Lower lobe of right lung (tissue), 2 donors: ENCODE data around the gene PHF23. TPM values are rescaled to one million over a fixed set of nuclear protein-coding genes. Genes with fewer than 3 reads are reported as not detected.

ENCODE experiments used
- ATAC-seq, 2 donors: fragments of 200-7000 bp; cut with Tn5 transposase; one replicate each; pipeline ENCODE4 v1.9.1; 2020 to 2022; ENCODE audit warnings: mild to moderate bottlenecking in 2 of 2, moderate library complexity in 2 of 2
- DNase-seq: peaks from one replicate; pipeline ENCODE4 v3.0.0-alpha.2; 2020
- H3K27ac ChIP-seq: fragments of 200-600 bp; one replicate; pipeline ENCODE4 v1.8.0; 2022
- H3K27me3 ChIP-seq: fragments of 200-600 bp; one replicate; pipeline ENCODE4 v1.8.0; 2022; ENCODE audit warnings: low read depth
- H3K36me3 ChIP-seq: fragments of 200-600 bp; one replicate; pipeline ENCODE4 v1.8.0; 2022; ENCODE audit warnings: mild to moderate bottlenecking
- H3K4me1 ChIP-seq: fragments of 200-600 bp; one replicate; pipeline ENCODE4 v1.8.0; 2022
- H3K4me3 ChIP-seq: fragments of 200-600 bp; one replicate; pipeline ENCODE4 v1.8.0; 2022; ENCODE audit warnings: mild to moderate bottlenecking
- H3K9me3 ChIP-seq: fragments of 200-600 bp; one replicate; pipeline ENCODE4 v1.8.0; 2022
- CTCF ChIP-seq: fragments of 200-600 bp; IDR thresholded peaks from one replicate; pipeline ENCODE4 v1.8.0; 2022; ENCODE audit warnings: antibody characterized with exemption, mild to moderate bottlenecking
- intact Hi-C: fragments of 100-400 bp; cut with DNase I; formaldehyde crosslinking; loops from one replicate; pipeline ENCODE4 v1.11.0; 2022
- microRNA-seq: library from miRNA; unstranded; fragments of <30 nt; microRNA quantifications from one replicate; pipeline ENCODE4 v1.2.0, GENCODE V29; 2020; ENCODE audit warnings: borderline number of aligned reads
- total RNA-seq: library from RNA; stranded (reverse); fragmentation: NEBNext Ultra II Directional; extraction: Animal tissue kit (Norgen Biotek cat#: 25700); gene quantifications from one replicate; pipeline ENCODE4 v1.2.1, GENCODE V29; 2021
- donor health status: DM: no; HTN: yes; CAD: no; lungs with severe emphysema.

The PHF23 gene
- total RNA-seq, 1 donor from 2014 or later = 33.9 TPM

DNA sequence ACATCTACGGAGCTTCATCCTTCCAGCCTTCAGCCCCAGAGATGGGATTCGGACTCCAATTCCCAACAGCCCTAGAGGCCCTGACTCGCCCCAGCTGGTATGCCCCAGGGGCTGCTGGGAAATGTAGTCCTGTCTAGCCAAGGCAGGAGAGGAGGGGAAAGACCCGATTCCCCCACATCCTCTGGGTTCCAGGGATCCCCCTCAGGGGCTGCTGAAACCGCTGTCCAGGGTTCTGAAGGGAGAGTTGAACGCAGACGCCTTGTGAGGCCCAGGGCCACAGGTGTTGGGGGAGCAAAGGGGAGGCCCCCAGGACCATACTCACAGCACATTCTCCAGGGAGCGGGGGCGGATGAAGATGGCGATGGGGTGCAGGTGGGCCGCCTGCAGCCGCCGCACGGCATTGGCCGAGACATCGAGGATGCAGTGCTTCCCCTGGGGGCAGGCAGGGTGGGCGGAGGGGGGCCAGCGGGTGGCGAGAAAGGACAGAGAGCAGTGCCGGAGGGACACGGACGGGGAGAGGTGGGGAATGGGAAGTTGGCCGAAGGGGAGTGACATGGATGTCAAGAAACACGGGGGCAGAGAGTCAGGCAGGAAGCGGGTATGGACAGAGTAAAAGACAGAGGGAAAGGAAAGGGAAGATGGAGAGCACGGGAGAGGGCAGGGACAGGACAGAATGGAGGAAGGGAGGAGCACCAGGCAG, 47.5 kb downstream of the PHF23 start:
- no peaks in the 10 kb centered on the region for H3K27me3 ChIP-seq
- H3K4me3 ChIP-seq = no peak overlapping the region
- H3K9me3 ChIP-seq = no peaks in the 10 kb centered on the region
- no peak for TF ChIP-seq CTCF
- intact Hi-C loops = no loop called here
- H3K4me1 ChIP-seq = no peaks in the 10 kb centered on the region
- H3K36me3 ChIP-seq = peaks cover 44% of the 10 kb centered on the region
- H3K27ac ChIP-seq = no peak overlapping the region
- ATAC-seq (peak; percentile 62 to 71), DNase-seq (peak; percentile 57)

DNA sequence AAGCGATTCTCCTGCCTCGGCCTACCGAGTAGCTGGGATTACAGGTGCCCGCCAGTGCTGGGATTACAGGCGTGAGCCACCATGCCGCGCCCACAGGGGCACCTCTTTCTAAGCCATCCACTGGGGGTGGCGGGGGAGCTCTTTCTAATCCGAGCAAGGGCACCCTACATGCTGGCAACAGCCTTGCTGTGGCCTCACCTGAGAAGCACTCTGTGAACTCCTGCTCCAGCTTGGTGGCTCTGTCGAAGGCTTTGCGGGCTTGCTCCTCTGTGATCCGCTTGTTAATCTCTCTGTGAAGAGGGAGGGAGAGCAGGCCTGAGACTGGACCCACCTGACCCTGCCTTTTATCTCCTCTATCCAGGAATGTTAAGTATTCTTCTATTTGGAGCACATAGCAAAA, 48.2 kb downstream of the PHF23 start:
- ATAC-seq (no peak), DNase-seq (peak; percentile 31)
- no peak for TF ChIP-seq CTCF
- Histone ChIP-seq H3K4me1 (no peaks in the 10 kb centered on the region), H3K9me3 (no peaks in the 10 kb centered on the region), H3K27me3 (no peaks in the 10 kb centered on the region), H3K27ac (no peak overlapping the region), H3K4me3 (no peak overlapping the region), H3K36me3 (peaks cover 37% of the 10 kb centered on the region)
- intact Hi-C loops = no loop called here

DNA sequence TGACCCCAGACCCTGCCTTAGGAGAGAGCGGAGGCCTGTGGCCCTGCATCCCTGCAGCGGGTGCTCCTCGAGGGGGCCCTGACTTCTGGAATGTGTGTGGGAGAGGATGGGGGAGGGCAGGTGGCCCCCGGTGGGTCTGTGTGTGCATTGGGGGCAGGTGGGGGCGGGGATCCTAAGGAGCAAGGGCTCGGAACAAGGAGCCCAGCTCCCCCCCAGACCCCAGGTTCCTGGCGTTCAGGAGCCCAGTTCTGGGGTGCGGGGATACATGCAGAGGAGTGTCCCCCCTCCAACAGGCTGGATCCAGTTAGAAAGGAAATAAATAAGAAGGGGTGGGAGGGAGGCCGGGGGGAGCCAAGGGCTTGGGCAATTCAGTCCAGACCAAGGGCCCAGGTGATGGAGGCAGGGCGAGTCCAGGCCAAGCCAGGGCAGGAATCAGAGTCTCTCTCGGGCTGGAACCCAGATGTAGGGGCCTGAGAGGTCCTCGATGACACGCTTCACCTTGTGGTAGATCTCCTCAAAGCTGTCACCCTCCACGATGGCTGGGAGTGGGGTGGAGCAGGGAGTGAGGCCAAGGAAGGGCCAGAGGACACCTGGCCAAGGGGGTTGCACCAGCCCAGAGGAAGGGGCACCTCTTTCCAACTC, 48.9 kb downstream of the PHF23 start:
- no peaks in the 10 kb centered on the region for H3K4me1 ChIP-seq
- intact Hi-C loops = no loop called here
- H3K36me3 ChIP-seq = peaks cover 31% of the 10 kb centered on the region
- DNase-seq (peak; percentile 38), ATAC-seq (no peak)
- no peak overlapping the region for H3K27ac ChIP-seq
- H3K4me3 ChIP-seq = no peak overlapping the region
- no peaks in the 10 kb centered on the region for H3K9me3 ChIP-seq
- H3K27me3 ChIP-seq = no peaks in the 10 kb centered on the region
- TF ChIP-seq CTCF = no peak

DNA sequence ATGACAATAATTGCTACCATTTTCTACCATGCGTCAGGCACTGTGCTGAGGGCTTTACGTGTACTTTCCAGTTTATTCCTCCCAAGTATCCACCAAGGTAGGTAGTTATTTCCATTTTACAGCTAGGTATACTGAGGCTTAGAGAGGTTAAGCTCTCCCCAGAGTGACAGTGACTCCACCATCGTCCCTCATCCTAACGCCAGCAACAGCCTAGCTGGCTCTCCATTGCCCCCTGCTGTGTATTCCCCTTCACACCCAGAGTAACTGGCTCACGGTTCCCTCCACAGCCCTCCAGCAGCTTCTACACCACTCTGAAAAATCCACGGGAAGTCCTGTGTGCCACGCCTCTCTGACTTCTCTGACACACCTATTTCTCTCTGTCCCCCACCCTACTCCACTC, 53.0 kb downstream of the PHF23 start:
- H3K36me3 ChIP-seq = peaks cover 8% of the 10 kb centered on the region
- H3K9me3 ChIP-seq = no peaks in the 10 kb centered on the region
- DNase-seq (peak; percentile 15), ATAC-seq (peak in 1 of 2 donors; percentile 5)
- no peak overlapping the region for H3K4me3 ChIP-seq
- peaks cover 4% of the 10 kb centered on the region for H3K4me1 ChIP-seq
- intact Hi-C loops = no loop called here
- no peak overlapping the region for H3K27ac ChIP-seq
- TF ChIP-seq CTCF = no peak
- no peaks in the 10 kb centered on the region for H3K27me3 ChIP-seq

Small RNAs within 50 kb of the gene (microRNA-seq; reads per million reads assigned to microRNA genes)
- 1,184 reads per million, percentile 81 among the genes with 10 or more reads in this experiment for gene MIR324

Other genes with a start within 250 kb of the PHF23 start
- 0.86 TPM for gene ALOX12, start 243.4 kb downstream of the PHF23 start, total RNA-seq
- gene RNASEK, start 226.8 kb downstream of the PHF23 start, total RNA-seq = 300 TPM
- 13.4 TPM for gene BCL6B, start 216.4 kb downstream of the PHF23 start, total RNA-seq
- gene SLC16A13, start 203.4 kb downstream of the PHF23 start, total RNA-seq = 9.9 TPM
- 7.7 TPM for gene SLC16A11, start 195.4 kb downstream of the PHF23 start, total RNA-seq
- 7.7 TPM for gene CLEC10A, start 159.2 kb downstream of the PHF23 start, total RNA-seq
- 1.3 TPM for gene ASGR2, start 124.6 kb downstream of the PHF23 start, total RNA-seq
- 5.1 TPM for gene ASGR1, start 60.1 kb downstream of the PHF23 start, total RNA-seq
- gene DLG4, start 19.6 kb downstream of the PHF23 start, total RNA-seq = 29.3 TPM
- 576 TPM for gene ACADVL, start 19.5 kb downstream of the PHF23 start, total RNA-seq
- gene DVL2, start 4.9 kb downstream of the PHF23 start, total RNA-seq = 46.4 TPM
- 587 TPM for gene GABARAP, start 3.0 kb upstream of the PHF23 start, total RNA-seq
- gene CTDNEP1, start 12.3 kb upstream of the PHF23 start, total RNA-seq = 140 TPM
- 33.2 TPM for gene ELP5, start 12.8 kb upstream of the PHF23 start, total RNA-seq
- gene CLDN7, start 23.0 kb upstream of the PHF23 start, total RNA-seq = 98.7 TPM
- gene SLC2A4, start 42.3 kb upstream of the PHF23 start, total RNA-seq = 1.1 TPM
- 0.41 TPM for gene YBX2, start 55.2 kb upstream of the PHF23 start, total RNA-seq
- gene EIF5A, start 68.2 kb upstream of the PHF23 start, total RNA-seq = 216 TPM
- gene GPS2, start 75.9 kb upstream of the PHF23 start, total RNA-seq = 66.6 TPM
- 35.2 TPM for gene NEURL4, start 89.9 kb upstream of the PHF23 start, total RNA-seq
- 26.5 TPM for gene ACAP1, start 97.1 kb upstream of the PHF23 start, total RNA-seq
- 11.0 TPM for gene KCTD11, start 112.7 kb upstream of the PHF23 start, total RNA-seq
- gene TMEM95, start 115.7 kb upstream of the PHF23 start, total RNA-seq = not detected
- gene TNK1, start 141.6 kb upstream of the PHF23 start, total RNA-seq = 4.1 TPM
- 27.1 TPM for gene PLSCR3, start 155.1 kb upstream of the PHF23 start, total RNA-seq
- 51.2 TPM for gene TMEM256, start 164.6 kb upstream of the PHF23 start, total RNA-seq
- 9.5 TPM for gene NLGN2, start 168.4 kb upstream of the PHF23 start, total RNA-seq
- gene SPEM1, start 180.9 kb upstream of the PHF23 start, total RNA-seq = not detected
- gene SPEM2, start 186.2 kb upstream of the PHF23 start, total RNA-seq = not detected
- gene SPEM3, start 189.4 kb upstream of the PHF23 start, total RNA-seq = not detected
- 8.1 TPM for gene TMEM102, start 196.0 kb upstream of the PHF23 start, total RNA-seq
- gene FGF11, start 200.1 kb upstream of the PHF23 start, total RNA-seq = 1.2 TPM
- gene CHRNB1, start 205.6 kb upstream of the PHF23 start, total RNA-seq = 8.4 TPM
- gene ZBTB4, start 240.2 kb upstream of the PHF23 start, total RNA-seq = 79.0 TPM
- gene SLC35G6, start 242.0 kb upstream of the PHF23 start, total RNA-seq = not detected
- 101 TPM for gene POLR2A, start 244.9 kb upstream of the PHF23 start, total RNA-seq